Stimulated activated CD4-positive, alpha-beta T cell treated with anti-CD3 and anti-CD28 coated beads, Interleukin-12 subunit alpha, Interleukin-12 subunit beta, amount 100 ng/mL, for 4 hours (primary cell): ENCODE results near the gene AKAP13.

ENCODE experiments used
- DNase-seq: peaks from one replicate; pipeline ENCODE4 v3.0.0-alpha.2; 2020

AKAP13 gene

DNA sequence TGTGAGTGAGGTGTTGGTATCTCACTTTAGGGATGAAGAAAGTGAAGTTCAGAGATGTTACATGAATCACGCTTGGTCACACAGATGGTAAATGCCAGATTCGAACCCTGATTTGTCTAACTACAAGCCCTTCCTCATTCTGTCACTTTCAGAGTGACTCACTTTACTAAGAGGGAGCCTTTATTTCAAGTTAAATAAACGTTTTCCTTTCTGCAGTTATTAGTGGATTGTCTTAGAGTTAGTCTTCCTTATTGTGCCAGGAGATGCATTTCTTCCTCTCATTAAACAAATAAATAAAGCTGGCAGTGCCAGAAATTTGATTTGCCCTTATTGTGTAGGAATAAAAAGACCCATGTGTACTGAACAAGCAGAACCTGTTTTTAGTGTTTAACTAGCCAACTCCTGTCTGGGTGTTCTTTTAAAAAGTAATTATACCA, 162.5 kb downstream of the AKAP13 start:
- no peak for DNase-seq

DNA sequence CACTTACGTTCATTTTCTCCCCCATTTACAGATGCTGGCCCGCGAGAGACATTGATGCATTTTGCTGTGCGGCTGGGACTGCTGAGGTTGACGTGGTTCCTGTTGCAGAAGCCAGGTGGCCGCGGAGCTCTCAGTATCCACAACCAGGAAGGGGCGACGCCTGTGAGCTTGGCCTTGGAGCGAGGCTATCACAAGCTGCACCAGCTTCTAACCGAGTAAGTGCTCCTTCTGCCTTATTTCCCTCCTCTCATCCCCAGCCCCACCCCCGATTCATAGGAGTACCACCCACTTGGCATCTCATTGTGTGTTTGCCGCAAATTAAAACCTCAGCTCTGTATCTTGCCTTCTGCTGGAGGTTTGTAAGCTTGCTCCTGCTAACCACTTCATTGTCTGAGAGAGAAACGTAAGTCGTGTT, 163.3 kb downstream of the AKAP13 start:
- peak; percentile 5 for DNase-seq

DNA sequence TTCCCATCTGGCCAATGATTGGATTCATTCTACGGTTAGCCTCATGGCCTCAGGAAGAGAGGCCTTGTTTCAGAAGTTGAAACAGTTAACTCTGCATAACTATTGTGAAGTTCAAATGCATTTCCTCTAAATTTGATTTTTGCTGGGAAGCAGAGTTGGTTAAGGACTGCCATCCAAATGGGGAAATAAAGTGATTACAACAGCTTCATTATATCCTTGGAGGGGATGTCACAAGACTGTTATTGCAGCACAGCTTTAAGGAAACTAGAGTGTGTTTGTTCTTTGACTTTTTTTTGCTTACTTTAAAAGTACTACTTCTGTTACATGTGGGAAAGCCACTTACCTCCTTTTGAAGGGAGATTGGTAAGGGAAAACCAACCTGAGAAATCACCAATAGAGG, 164.8 kb downstream of the AKAP13 start:
- DNase-seq: no peak

DNA sequence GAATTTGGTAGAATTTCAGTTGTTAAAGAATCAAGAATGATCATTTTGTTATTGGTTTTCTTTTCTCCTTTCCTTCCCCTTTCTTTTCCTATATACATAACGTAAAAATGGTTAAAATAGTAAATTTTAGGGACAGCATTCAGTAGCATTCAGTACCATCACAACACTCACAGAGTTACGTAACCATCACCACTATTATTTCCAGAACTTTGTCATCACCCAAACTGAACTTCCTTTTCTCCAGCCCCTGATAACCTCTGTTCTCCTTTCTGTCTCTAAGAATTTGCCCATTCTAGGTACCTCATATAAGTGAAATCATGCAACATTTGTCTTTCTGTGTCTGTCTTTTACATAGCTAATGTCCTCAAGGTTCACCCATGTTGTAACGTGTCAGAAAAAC, 165.3 kb downstream of the AKAP13 start:
- DNase-seq: no peak

DNA sequence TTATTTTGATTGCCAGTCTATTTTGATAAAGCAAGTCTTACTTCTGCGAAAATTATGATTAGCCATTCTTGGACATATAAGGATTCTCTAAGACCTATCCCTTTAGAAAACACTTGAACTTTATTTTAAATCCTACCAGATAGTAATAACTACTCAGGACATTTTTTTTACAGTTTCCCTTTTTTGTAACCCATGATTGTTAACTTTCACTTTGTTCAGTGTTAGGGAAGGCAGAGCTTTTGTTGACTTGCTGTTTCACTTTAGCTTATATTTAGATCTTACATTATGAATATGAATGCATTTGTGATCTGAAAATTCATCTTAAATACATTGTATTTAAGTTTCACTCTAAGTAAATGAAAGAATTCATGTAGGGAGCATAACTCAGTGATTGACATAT, 167.0 kb downstream of the AKAP13 start:
- DNase-seq: no peak

DNA sequence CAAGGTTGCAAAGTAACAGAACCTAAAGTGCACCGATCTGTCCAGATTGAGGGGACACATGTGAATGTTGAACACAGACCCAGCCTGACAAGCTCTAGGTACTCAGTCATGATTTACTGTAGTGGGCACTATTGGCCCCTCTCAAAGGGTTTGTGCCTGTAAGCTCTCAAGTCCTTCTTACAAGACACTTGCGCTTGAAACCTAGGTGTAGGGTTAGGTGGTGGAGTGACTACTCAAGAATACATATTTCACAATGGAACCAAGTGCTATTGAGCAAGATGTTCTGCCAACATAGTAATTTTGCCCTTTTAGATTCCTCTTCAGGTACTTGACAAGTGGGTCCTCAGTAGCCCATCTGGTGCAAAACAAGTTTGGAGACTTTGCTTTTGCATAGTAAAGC, 169.9 kb downstream of the AKAP13 start:
- DNase-seq: no peak

DNA sequence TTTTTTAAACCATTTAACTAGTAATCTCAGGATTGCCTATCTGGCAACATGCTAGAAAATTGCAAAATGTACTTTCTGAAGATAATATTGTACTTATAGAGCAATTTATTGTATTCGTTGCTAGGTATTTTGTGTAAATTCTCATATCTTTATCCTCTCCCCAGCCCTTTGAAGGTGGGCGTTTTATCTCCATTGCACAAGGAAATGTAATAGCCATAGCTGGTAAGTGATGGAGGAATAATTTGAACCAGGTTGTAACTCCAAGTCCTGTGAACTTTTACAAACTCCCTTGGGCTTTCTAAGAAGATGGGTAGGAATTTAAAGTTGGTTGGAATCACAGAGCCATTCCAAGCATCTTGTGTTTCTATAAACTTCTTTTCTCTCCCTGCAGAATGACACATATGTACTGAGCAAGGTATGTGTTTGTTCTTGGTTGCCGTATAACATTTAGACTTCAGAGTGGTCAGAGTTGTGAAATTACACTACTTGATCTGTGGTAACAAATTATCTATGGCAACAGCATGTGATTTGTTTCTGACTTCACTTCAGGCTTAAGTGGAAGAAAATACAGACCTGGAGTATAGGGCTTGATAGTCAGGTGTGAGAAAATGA, 170.9 kb downstream of the AKAP13 start:
- DNase-seq: no peak

DNA sequence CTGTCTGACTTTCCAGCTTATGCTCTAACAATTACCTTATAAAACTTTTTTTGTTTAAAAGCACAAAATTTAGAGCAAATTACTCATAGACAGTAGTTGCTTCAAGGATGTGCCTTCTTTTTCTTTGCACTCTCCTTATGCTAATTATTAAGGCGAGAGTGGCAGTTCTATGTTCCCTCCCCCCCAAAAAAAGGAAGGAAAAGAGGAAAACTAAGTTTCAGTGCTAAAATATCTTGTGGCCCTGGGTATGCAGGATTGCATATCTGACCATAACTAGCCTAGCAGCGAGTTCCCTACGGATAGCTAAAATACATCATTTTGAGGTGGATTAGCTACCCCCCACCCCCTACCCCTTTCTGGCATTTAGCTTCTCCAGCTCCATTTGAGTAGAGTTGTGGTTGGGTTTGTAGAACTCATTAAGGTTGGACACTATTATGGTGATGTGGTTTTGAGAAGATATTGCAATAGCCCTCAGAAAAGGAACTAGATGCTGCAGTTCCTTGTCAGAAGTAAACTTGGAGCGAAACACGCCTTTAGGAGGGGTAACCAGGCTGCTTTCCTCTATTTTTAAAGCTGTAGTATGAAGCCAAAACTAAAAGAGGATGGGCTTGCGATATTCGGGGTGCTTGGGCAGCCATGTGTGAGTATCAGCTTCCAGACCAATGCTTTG, 174.6 kb downstream of the AKAP13 start:
- DNase-seq: no peak

DNA sequence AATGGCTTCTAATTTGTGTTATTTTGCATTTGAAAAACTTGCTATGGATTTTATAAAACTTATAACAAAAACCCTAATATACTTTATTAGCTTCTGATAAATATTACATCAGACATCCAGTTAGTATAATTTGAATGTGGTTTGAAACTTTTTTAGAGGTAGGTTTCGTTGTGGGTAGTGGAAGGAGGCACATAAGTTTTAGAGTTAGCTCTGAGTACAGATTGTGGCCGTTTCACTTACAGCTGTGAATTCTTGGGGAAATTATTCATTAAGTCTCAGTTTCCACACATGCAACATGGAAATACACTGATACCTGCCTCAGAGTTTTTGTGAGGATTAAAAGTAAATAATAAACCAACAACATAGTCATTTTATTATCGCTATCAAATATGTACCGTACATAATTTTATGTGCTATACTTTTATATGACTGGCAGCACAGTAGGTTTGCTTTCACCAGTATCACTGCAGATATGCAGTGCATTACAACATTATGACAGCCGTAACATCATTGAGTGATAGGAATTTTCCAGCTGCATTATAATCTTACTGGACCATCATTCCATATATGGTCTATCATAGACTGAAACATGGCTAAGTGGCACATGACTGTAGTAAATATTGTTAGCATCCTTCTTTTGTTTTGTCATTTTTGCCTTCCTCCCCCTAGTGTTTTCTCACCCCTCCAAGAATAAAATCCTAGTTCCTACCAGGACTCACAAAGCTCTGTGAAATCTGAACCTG, 175.6 kb downstream of the AKAP13 start:
- no peak for DNase-seq

DNA sequence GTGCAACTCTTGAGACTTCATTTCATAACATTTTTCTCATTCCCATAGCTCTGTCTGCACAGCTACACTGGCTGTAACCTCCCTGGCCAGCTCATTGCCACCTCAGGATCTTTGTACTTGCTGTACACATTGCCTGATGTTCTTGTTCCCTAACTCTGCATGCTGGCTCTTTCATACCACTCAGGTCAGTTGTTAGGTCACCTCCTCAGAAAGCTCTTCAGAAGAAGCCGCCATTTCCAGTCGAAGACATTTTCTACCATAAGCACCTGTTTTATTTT, 176.2 kb downstream of the AKAP13 start:
- no peak for DNase-seq

DNA sequence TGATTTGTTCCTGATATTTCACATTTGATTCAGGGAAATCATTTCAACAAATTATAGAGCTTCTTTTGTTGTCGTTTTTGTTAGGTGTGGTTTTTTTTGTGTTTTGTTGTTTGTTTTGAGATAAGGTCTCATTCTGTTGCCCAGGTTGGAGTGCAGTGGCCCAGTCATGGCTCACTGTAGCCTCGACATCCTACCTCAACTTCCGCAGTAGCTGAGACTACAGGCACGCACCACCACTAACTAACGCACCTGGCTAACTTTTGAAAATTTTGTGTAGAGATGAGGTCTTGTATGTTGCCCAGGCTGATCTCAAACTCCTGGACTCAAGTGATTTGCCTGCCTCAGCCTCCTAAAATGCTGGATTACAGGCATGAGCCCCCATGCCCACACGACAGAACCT, 177.0 kb downstream of the AKAP13 start:
- DNase-seq: no peak

DNA sequence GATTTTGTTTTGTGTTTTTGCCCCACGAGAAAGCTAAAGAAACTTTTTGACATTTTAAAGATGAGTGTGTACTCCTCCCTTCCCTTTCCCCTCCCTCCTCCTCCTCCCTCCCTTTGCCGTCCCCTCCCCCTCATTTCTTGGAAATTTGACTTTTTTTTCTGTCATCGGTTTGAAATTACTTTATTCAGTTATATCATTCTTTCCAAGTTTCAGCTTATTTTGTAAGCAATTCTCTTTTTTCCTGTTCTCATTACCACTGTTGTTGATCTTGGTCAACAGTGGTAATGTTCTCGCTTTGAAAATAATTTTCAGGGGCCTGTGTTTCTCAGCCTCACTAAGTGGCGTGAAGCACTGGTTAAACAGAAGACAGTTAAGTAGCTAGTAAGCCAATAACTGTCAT, 178.4 kb downstream of the AKAP13 start:
- DNase-seq: no peak

DNA sequence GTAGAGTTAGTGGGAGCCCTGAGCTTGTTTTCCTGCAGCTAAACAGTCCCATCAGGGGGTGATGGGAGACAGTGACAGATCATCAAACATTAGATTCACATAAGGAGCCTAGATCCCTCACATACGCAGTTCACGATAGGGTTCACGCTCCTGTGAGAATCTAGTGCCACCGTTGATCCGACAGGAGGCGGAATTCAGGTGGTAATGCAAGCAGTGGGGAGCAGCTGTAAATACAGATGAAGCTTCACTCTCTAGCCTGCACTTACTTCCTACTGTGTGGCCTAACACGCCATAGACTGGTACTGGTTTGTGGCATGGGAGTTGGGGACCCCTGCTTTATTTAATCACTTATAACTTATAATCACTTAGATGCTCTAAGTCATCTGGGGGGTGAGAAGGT, 179.1 kb downstream of the AKAP13 start:
- no peak for DNase-seq

DNA sequence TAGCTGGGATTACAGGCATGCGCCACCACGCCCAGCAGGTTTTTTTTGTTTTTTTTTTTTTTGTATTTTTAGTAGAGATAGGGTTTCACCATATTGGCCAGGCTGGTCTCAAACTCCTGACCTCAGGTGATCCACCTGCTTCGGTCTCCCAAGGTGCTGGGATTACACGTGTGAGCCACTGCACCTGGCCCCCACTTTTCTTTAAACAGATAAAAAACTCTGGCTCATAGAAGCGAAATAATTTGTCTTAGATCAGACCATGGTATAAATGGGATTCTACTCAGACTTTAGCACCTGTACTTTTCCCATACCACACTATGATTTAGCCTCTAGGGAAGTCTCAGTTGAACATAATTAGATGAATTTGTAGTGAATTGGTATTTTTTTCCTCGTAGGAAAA, 182.4 kb downstream of the AKAP13 start:
- no peak for DNase-seq

DNA sequence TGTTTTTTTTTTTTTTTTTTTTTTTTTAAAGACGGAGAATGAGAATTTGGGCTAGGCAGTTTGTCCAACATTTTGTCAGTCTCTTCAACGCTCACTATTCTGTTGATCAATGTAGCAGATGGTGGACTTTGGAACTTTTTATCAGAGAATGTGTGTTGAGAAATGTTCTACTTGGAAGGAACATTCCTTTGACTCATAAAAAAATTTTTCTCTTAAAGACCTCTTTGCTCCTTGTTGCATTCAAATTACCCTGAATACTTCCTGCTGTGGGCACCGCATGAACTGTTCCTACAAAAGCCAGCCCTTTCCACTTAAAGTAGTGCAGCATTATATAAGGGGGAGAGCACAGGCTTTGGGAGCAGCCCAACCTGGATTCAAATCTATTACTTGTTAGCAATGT, 182.9 kb downstream of the AKAP13 start:
- no peak for DNase-seq

DNA sequence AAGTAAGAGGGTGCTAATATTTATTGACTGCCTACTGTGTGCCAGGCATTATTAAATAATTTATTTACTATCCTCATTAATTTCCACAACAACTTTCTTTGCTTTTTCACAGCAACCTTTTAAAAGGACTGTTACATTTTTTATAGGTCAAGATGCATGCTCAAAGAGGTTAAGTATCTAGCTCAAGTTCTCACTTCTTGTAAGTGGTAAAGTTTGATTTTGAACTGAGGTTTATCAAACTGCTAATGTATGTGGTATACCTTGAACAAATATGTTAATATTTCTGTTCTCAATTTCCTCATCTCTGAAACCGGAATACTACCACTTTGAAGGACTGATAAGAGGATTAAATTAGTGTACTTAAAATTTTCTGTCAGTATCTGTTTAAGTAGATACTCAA, 183.3 kb downstream of the AKAP13 start:
- DNase-seq: no peak

DNA sequence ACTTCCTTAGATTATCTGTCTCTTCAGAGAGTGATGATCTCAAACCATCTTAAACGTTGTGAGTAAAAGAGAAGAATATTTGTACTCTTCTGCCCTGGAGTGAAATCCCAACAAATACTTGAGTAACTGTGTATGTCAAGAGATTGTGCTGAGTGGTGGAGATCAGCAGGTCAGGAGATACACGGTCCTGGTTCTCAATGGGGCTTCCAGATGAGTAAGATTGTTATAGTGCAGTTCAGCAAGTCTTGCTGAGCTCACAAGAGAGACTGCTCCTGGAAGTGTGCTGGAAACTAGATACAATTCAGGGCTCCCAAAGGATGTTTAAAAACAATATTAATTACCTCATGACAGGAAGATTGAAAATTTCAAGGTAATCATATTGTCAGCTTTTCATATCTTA, 184.3 kb downstream of the AKAP13 start:
- DNase-seq: no peak

DNA sequence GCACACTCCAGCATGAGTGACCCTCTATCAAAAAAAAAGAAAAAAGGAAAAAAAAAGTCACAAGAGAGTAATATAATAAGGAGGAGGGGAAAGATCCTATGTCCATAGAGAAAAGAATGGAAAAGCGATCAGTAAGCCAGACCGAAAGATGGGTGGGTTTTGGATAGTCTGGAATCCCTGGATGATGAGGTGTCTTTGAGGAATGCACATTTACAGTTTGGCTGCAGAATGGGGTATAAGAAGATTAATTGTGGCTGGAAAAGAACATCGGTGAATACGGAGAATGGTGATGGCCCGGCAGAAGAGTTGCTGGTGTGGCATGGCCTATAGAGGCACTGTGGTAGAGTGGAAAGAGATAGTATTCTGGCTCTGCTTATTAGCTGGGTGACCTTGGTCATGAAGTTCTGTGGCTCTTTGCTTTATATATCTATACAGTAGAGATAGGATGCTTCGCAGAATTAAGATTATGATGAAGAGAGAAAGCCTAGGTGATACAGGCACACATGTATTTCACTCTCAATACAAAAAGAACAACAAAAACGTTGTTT, 187.9 kb downstream of the AKAP13 start:
- DNase-seq: no peak

DNA sequence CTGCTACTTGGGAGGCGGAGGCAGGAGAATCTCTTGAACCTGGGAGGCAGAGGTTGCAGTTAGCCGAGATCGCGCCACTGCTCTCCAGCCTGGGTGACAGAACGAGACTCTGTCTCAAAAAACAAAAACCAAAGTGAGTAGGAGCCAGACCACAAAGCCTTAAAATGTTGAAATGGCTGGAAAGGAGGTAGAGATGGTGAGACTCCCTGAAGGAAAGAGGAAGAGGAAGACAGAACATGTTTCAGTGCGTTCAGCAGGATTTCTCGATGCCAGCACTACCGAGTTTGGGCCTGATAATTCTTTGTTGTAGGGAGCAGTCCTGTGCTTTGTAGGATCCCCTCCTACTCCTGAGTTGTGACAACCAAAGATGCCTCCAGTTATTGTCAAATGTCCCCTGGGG, 189.9 kb downstream of the AKAP13 start:
- DNase-seq: no peak

DNA sequence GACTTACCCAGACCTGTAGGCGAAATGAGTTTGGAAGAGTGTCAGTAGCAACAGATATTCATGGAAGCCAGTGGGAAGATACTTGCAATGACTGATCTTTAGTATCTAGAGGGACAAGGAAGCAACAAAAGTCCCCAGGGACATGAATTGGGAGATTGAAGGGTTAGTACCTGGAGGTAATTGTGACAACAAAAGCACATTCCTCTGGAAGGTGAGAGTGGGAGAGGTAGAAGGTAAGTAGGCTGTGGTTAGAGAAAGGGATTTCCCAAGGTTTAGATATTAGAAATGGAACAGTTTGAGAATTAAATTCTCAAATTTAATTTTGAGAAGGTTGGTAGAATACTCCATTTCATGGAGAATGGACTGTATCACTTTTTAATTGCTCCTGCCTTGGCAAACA, 191.4 kb downstream of the AKAP13 start:
- no peak for DNase-seq

DNA sequence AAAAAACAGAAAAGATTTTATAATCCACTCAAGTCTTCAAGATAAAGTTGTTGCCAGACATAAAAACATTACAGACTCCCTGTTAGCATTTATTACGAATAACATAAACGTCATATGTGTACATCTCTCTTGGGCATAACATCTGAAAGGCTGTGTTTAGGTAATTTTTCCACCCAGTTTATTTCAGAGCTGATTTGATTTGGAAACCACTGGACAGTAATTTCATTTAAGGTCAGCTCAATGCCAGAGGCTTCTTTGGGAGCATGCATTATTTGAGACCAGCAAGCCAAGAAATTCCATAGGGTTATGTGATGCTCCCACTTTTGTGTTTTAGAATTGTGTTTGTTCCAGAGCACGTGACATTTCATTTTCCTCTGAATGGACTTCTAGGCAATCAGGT, 196.0 kb downstream of the AKAP13 start:
- no peak for DNase-seq

DNA sequence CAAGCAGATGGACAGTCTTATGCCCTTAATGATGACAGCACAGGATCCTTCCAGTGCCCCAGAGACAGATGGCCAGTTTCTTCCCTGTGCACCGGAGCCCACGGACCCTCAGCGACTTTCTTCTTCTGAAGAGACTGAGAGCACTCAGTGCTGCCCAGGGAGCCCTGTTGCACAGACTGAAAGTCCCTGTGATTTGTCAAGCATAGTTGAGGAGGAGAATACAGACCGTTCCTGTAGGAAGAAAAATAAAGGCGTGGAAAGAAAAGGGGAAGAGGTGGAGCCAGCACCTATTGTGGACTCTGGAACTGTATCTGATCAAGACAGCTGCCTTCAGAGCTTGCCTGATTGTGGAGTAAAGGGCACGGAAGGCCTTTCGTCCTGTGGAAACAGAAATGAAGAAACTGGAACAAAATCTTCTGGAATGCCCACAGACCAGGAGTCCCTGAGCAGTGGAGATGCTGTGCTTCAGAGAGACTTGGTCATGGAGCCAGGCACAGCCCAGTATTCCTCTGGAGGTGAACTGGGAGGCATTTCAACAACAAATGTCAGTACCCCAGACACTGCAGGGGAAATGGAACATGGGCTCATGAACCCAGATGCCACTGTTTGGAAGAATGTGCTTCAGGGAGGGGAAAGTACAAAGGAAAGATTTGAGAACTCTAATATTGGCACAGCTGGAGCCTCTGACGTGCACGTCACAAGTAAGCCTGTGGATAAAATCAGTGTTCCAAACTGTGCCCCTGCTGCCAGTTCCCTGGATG, 198.7 kb downstream of the AKAP13 start:
- no peak for DNase-seq

DNA sequence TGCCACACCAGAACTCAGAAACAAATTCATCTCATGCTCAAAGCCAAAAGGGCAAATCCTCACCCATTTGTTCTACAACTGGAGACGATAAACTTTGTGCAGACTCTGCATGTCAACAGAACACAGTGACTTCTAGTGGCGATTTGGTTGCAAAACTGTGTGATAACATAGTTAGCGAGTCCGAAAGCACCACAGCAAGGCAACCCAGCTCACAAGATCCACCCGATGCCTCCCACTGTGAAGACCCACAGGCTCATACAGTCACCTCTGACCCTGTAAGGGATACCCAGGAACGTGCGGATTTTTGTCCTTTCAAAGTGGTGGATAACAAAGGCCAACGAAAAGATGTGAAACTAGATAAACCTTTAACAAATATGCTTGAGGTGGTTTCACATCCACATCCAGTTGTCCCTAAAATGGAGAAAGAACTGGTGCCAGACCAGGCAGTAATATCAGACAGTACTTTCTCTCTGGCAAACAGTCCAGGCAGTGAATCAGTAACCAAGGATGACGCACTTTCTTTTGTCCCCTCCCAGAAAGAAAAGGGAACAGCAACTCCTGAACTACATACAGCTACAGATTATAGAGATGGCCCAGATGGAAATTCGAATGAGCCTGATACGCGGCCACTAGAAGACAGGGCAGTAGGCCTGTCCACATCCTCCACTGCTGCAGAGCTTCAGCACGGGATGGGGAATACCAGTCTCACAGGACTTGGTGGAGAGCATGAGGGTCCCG, 199.7 kb downstream of the AKAP13 start:
- no peak for DNase-seq
